Lung (tissue), 12 donors: ENCODE results near the gene MLX. TPM values are rescaled to one million over a fixed set of nuclear protein-coding genes. Genes with fewer than 3 reads are reported as not detected.

Experiments
- ATAC-seq: fragments of 200-7000 bp; cut with Tn5 transposase; one replicate; pipeline ENCODE4 v1.9.1; 2020; ENCODE audit warnings: moderate number of reproducible peaks; ENCODE audit not compliant: insufficient read depth, low FRiP score
- DNase-seq, 3 donors: peaks; one replicate each; pipeline ENCODE4 v3.0.0-alpha.2; 2013 to 2017
- H3K27ac ChIP-seq, 2 donors: one replicate each; pipeline ENCODE4 v1.5.1; 2013; ENCODE audit warnings: mild to moderate bottlenecking in 2 of 2, moderate library complexity in 2 of 2, control low read depth in 1 of 2, inconsistent platforms in 1 of 2, low read depth in 1 of 2, low read length in 1 of 2
- H3K27me3 ChIP-seq, 3 donors: one replicate each; pipeline ENCODE4 v1.5.1; 2013; ENCODE audit warnings: low read length in 2 of 3; ENCODE audit not compliant: control insufficient read depth in 3 of 3, insufficient read depth in 3 of 3
- H3K36me3 ChIP-seq, 4 donors: one replicate each; pipeline ENCODE4 v1.5.1; 2013; ENCODE audit warnings: low read length in 4 of 4, mild to moderate bottlenecking in 1 of 4, moderate library complexity in 1 of 4; ENCODE audit not compliant: control insufficient read depth in 4 of 4, insufficient read depth in 4 of 4
- H3K4me1 ChIP-seq, 5 donors: one replicate each; pipeline ENCODE4 v1.5.1; 2013; ENCODE audit warnings: low read length in 5 of 5, mild to moderate bottlenecking in 2 of 5, moderate library complexity in 1 of 5; ENCODE audit not compliant: control insufficient read depth in 5 of 5, insufficient read depth in 5 of 5
- H3K4me3 ChIP-seq: one replicate; pipeline ENCODE4 v1.5.1; 2013; ENCODE audit warnings: mild to moderate bottlenecking, control low read depth, moderate library complexity
- H3K9ac ChIP-seq, 2 donors: one replicate each; pipeline ENCODE4 v1.5.1; 2013; ENCODE audit warnings: low read length in 2 of 2, control low read depth in 1 of 2; ENCODE audit not compliant: insufficient read depth in 1 of 2
- H3K9me3 ChIP-seq, 4 donors: one replicate each; pipeline ENCODE4 v1.5.1; 2013; ENCODE audit warnings: low read length in 3 of 4, mild to moderate bottlenecking in 1 of 4, moderate library complexity in 1 of 4; ENCODE audit not compliant: control insufficient read depth in 4 of 4, insufficient read depth in 3 of 4
- CTCF ChIP-seq: IDR thresholded peaks from 2 replicates; pipeline ENCODE4 v1.5.1; 2012; ENCODE audit warnings: mild to moderate bottlenecking; ENCODE audit errors: control extremely low read depth, extremely low read depth
- WGBS, 2 donors: extraction: QIAGEN DNeasy Blood & Tissue Kit; methylation state at CpG; one replicate each; pipeline ENCODE4 v1.1.7; 2013; 5-methylcytosine and 5-hydroxymethylcytosine counted together
- polyA plus RNA-seq, 2 donors: library from polyadenylated mRNA; stranded (reverse); fragments of 200-250 nt; gene quantifications; one replicate each; pipeline ENCODE4 v1.2.1, GENCODE V29; 2013
- total RNA-seq, 2 donors: library from RNA; depleted of rRNA in 1 of 2; stranded (reverse); fragments of >200 nt in 1 of 2; gene quantifications; one replicate each; pipeline ENCODE4 v1.2.1, GENCODE V29; 2014 to 2021
- donor health status: control.
- donor health status: control.
- donor health status: Bipolar disorder and iron deficiency.
- donor health status: healthy.
- donor health status: DM: yes; HTN: yes; CAD: no.

MLX gene
- total and polyA plus RNA-seq, 4 donors: 31.9 to 71.6 (median 65.7) TPM

GRCh38 chr17:42562388-42563142 is 4.3 kb upstream of the MLX start:
- no peak for ATAC-seq
- peak in 1 of 3 donors; percentile 26 for DNase-seq
- Histone ChIP-seq H3K4me1 (peaks cover 3 to 30% (median 18%) of the 10 kb centered on the region in 5 donors), H3K9me3 (no peaks in the 10 kb centered on the region), H3K27ac (peak overlapping the region; percentile 79 to 94), H3K27me3 (no peaks in the 10 kb centered on the region), H3K36me3 (peaks cover 0 to 22% (median 18%) of the 10 kb centered on the region in 4 donors), H3K4me3 (peak overlapping the region; percentile 97), H3K9ac (peak overlapping the region; percentile 78 to 95)
- no peak for TF ChIP-seq CTCF
- WGBS, 2 donors: 7 to 8% methylated on average over 48 of the region's 48 CpGs

- H3K4me1 ChIP-seq: peaks cover 3 to 34% (median 18%) of the 10 kb centered on the region in 5 donors
- H3K9me3 ChIP-seq: no peaks in the 10 kb centered on the region
- DNase-seq (no peak), ATAC-seq (no peak)
- H3K27ac ChIP-seq: peak overlapping the region in 1 of 2 donors; percentile 94
- H3K9ac ChIP-seq: peak overlapping the region; percentile 24 to 78
- TF ChIP-seq CTCF: no peak
- WGBS, 2 donors: 76 to 80% methylated on average over 14 of the region's 14 CpGs
- H3K4me3 ChIP-seq: peak overlapping the region; percentile 97
- H3K27me3 ChIP-seq: no peaks in the 10 kb centered on the region
- peaks cover 0 to 22% (median 18%) of the 10 kb centered on the region in 4 donors for H3K36me3 ChIP-seq
These were observed 3.8 kb upstream of the MLX start for GRCh38 chr17:42563143-42563509.

GRCh38 chr17:42563543-42563942 is 3.4 kb upstream of the MLX start:
- no peak overlapping the region for H3K4me3 ChIP-seq
- DNase-seq: no peak
- H3K27me3 ChIP-seq: no peaks in the 10 kb centered on the region
- peaks cover 0 to 24% (median 20%) of the 10 kb centered on the region in 4 donors for H3K36me3 ChIP-seq
- no peak for TF ChIP-seq CTCF
- no peak for ATAC-seq
- 0 to 18% methylated on average over 1 of the region's 1 CpG for WGBS, 2 donors
- peaks cover 3 to 37% (median 18%) of the 10 kb centered on the region in 5 donors for H3K4me1 ChIP-seq
- H3K9me3 ChIP-seq: no peaks in the 10 kb centered on the region
- H3K27ac ChIP-seq: peak overlapping the region in 1 of 2 donors; percentile 10
- H3K9ac ChIP-seq: peak overlapping the region in 1 of 2 donors; percentile 62
